Activated CD4-positive, alpha-beta T cell treated with anti-CD3 and anti-CD28 coated beads for 24 hours (primary cell): ENCODE data around the gene CDH23.

ENCODE experiments used
- DNase-seq, 2 donors: peaks; one replicate each; pipeline ENCODE4 v3.0.0-alpha.2; 2020; ENCODE audit warnings: low read depth in 2 of 2

The CDH23 gene

GRCh38 chr10:71743089-71743838 lies 346.5 kb downstream of the CDH23 start:
- DNase-seq, result no peak

GRCh38 chr10:71743866-71744265 lies 347.1 kb downstream of the CDH23 start:
- DNase-seq, result no peak

- no peak for DNase-seq
These were observed 348.4 kb downstream of the CDH23 start for GRCh38 chr10:71744897-71745663.

- no peak for DNase-seq
These were observed 349.0 kb downstream of the CDH23 start for GRCh38 chr10:71745664-71746250.

GRCh38 chr10:71746344-71747037 lies 349.8 kb downstream of the CDH23 start:
- no peak for DNase-seq

GRCh38 chr10:71747039-71747531 lies 350.4 kb downstream of the CDH23 start:
- DNase-seq, result no peak

GRCh38 chr10:71747551-71748523 lies 351.1 kb downstream of the CDH23 start:
- no peak for DNase-seq

GRCh38 chr10:71748671-71749191 lies 352.0 kb downstream of the CDH23 start:
- DNase-seq, result peak; percentile 39 to 54

GRCh38 chr10:71749396-71749795 lies 352.7 kb downstream of the CDH23 start:
- no peak for DNase-seq

GRCh38 chr10:71750124-71750841 lies 353.6 kb downstream of the CDH23 start:
- no peak for DNase-seq

- no peak for DNase-seq
These were observed 354.3 kb downstream of the CDH23 start for GRCh38 chr10:71750986-71751385.

- no peak for DNase-seq
These were observed 354.9 kb downstream of the CDH23 start for GRCh38 chr10:71751515-71752224.

GRCh38 chr10:71752391-71753090 lies 355.8 kb downstream of the CDH23 start:
- DNase-seq, result no peak

- DNase-seq, result no peak
These were observed 356.6 kb downstream of the CDH23 start for GRCh38 chr10:71753091-71753959.

- DNase-seq, result no peak
These were observed 357.3 kb downstream of the CDH23 start for GRCh38 chr10:71753960-71754505.

GRCh38 chr10:71754562-71754961 lies 357.8 kb downstream of the CDH23 start:
- DNase-seq, result no peak

GRCh38 chr10:71755179-71755879 lies 358.6 kb downstream of the CDH23 start:
- no peak for DNase-seq
